HG02970 (cell line): ENCODE data around the gene MAP6D1.

Source experiments
- ATAC-seq: cut with Tn5 transposase; IDR thresholded peaks from one replicate; pipeline ENCODE4 v1.9.1; 2021; ENCODE audit warnings: mild to moderate bottlenecking, moderate library complexity, moderate number of reproducible peaks; ENCODE audit not compliant: unreplicated experiment, low FRiP score

The MAP6D1 gene

DNA sequence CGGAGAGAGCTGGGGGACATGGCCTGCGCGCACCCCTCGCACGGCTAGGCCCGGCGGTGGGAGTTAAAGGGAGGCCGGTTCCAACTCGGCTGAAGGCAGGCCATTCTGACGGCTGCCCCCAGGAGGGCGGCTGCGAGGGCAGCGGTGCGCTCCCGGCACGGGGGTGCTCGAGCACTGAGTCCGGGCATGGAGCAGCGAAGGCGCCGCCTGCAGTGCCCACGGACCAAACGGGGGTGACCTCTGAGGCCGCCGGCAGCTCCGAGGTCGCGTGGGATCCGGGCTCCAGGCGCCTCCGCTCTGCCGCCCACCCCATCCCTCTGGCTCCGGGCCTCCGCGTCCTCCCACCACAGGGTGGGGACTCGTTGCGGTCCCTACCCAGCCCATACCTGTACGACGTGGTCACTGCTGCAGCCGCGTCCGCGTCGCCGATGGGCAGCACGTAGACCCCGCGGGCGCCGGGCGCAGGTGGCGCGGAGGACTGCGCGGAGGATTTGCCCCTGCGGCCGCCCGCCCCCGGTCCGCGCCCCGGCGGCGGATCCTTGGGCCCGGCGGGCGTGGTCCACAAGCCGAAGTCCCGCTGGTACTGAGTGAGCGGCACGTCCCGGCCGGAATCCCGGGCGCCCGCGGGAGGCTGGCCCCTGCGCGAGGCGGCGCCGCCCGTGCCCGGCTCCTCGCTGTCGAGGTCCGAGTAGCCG, 469 bp downstream of the MAP6D1 start:
- ATAC-seq, result no peak

DNA sequence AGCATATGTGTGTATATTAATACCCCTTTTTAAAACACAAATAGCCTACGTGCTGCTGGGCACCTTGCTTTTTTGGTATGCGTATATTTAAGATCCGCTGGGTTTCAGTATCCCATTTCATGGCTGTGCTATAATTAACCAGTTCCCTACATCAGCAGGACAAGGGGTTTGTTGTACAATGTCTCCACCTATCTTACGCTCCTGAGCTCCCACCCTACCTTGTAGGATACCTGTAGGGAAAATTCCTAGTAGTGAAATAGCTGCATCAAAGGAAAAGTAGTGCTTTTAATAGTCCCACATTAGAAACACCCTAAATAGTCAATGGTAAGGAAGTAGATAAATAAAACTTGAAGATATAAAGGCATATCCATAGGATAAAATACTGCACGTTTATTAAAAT, 1.4 kb downstream of the MAP6D1 start:
- no peak for ATAC-seq

DNA sequence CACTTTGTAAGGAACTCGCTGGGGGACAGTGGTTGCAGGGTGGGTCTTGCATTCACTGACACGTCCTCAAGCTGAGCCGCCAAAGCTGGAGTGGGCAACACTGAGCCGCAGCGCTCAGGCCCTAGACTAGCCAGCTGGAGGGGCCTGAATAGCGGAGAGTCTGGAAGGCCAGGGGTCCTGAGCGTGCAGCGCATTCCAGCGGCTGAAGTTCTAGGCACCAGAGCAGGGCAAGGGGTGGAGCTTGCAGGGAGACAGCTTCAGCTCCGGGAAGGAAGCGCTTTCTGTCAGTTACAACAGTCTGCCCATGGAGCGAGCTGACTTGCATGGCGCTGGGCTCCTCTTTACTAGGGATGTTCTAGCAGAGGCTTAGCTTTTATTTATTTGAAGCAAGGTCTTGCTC, 2.7 kb downstream of the MAP6D1 start:
- ATAC-seq, result no peak

DNA sequence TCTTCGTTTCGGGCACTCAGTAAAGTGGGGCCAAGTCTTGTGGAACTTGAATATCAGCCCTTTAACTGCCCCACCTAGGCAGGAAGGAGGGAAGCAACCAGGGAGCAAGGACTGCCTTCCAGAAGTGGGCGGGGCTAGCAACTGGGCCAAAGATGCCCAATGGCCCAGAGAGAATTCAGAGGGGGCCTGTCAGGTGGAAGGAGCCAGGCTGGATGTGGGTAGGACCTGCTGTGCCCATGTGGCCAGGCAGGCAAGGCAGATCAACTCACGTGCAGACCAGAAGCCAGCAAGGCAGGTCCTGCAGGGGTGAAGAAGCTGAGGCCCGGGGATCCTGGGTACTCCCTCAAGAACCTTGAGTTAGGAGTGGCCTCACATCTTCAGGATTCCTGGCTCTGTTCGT, 5.5 kb downstream of the MAP6D1 start:
- ATAC-seq, result no peak

DNA sequence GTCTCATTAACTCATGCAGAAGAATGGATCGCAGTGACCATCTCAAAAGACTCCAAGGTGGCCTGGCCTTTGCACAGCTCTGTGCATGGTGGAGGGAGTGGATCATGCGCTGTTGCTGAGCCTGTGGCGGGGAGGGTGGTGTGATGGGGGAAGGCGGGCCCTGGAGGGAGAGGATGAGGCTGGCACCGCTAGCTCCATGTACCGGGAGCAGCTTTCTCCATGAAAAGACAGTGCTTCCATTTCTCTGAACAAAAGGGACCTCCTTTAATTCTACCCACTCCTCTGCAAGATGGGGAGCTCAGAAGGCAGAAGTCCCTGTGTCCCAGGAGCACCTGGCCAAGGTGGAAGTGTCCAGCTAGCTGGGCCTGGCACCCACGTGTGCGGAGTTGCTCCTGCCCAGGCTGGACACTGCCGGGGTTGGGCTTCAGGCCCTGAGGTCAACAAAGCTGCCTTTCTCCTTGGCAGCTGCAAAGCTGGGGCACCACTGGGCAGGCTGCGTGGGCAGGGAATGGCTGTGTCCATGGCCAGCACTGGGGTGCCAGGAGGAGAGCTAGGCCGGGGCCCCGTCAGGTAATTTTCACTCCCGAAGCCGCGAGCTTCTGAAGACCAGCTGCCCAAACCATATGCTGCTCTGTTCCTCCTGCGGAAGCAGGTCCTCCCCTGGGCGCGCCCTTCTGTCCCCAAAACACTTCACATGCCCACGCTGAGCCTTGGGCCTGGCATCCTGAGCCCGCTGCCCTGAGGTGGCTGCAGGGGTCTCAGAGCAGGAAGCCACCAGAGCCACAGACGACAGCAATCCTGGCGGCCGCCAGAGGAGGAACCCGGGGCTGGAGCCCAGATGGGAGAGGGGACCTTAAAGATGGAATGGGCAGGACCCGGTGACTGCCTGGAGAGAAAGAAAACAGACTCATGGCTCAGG, 6.4 kb downstream of the MAP6D1 start:
- ATAC-seq, result no peak

DNA sequence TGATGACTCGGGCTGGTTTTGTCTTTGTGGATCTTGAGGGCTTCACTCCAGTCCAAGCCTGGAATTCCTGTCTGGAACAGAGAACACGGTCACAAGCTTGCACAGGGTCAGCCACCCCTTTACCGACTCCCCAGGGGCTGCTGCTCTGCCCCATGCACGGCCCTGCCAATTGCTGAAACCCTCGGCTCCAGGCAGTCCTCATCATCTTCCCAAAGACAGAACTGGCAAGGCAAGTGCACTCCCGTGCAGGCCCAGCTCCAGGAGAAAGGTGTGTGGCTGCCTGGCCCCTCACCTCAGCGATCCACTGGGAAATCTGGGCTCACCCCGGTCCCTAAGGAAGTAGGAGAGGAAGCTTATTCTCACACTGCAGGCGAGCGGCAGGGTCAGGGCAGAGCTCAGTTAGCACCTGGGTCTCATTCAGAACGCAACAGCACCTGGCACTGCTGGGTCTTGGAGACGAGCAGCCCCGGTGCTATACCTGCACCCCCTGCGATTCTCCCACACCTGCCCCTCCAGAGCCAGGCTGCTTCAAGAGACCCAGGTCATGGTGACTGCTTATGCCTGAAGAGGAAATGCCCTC, 7.2 kb downstream of the MAP6D1 start:
- ATAC-seq, result no peak

DNA sequence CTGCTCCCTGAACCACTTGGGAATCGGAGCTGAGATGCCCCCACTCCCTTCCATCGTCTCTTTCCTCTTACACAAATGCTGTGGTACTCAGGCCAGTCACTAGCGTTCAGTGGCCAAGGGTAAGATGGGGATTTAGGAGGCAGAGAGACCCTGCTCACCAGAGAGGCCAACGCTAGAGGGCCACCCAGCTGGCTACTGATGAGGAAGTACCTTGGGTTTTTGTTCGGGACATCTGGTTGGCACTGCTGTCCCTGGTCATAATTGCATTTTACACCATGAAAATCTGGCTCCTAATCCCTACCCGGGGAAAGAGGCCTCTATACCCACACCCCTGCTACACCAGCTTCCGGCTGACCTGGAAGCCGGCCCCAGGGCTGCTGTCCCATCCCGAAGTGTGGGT, 7.7 kb downstream of the MAP6D1 start:
- ATAC-seq, result no peak

DNA sequence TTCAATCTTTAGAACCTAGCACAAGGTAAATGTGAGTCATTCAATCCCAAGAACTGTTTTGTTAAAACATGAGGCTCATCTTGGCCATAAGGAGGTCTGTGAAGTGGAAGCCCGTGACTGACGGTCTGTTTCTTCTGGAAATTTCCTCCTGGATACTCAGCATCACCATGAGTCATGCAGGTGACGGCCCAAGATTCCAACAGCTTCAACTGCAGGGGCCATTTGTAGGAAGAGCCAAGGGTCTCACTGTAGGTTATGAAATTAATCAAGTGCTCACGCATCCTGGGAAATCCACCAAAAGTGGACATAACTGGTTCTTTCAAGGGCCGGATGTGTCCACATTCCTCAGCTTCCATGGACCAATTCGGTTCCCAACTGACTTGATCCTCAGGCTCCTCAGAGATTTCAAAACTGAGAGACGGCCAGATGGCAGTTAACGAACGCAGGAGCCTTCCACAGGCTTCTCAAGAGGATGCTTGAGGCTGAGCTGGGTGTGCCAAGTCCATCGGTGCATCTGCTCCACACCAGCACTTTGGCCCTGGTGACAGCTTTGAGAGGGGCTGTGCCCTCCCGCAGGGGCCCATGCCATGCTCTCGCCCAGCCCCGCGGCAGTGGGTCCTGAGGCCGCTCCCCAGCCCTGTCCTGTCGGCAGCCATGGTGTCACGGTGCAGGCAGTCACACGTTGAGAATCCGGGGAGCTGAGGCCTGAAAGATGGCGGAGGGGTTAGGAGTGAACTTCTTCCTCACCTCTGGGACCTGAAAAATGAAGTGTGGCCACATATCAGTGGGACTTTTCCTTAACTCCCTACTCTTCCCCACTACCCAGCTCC, 8.5 kb downstream of the MAP6D1 start:
- ATAC-seq, result no peak

DNA sequence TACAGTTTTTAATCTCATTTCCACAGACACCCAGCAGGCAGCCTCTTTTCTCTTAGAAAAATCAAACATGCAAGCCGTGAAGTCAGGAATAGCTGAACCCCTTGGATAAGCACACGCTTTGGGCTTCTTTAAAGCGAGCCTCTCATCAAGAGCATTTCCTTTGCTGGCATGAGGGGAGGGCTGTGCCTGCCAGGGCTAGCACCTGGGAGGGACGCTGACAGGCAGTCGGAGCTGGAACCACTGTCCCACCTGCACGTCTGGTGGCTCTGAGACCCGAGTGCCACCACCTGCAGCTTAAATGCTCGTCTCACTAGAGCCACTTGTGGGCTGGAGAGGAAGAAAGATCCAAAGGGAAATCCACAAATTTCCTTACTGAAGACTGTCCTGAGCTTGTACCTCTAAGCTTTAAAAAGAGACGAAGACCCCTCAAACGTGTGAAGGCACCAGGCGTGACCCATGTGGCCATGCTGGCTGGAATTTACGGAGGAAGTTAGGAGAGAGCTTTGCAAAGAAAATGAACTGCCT, 9.4 kb downstream of the MAP6D1 start:
- no peak for ATAC-seq

DNA sequence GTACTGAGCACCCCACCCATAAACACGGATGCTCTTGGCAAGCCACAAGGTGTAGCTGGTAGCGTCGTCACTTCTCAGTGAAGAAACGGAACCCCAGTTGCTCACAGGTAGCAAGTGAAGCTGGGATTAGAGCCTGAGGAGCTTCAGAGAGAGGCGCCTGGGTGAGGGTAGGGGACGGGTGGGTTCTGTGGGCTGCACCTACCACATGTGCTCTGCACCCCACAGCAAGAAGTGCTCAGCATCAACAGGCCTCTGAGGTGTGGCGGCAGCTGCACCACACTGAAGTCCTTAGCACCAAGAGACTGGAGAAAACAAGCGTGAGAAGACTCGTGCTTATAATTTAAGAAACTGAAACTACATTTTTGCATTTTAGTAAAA, 9.8 kb downstream of the MAP6D1 start:
- no peak for ATAC-seq

DNA sequence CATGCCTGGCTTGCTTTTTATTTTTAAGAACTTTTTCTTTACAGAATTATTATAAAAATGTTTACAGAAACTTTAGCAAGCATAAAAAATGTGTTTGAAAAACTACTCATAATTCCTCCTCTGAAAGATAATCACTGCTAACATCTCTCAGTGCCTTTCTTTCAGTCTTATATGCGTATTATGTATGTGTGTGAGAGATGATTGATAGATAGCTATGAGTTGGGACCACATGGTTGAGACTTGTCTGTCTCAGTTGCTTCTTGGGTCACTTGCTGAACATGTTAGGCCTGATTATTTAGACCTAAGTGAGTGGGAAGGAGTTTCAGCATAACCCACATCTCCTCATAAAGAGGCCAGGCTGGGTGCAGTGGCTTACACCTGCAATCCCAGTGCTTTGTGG, 11.1 kb downstream of the MAP6D1 start:
- ATAC-seq, result no peak

DNA sequence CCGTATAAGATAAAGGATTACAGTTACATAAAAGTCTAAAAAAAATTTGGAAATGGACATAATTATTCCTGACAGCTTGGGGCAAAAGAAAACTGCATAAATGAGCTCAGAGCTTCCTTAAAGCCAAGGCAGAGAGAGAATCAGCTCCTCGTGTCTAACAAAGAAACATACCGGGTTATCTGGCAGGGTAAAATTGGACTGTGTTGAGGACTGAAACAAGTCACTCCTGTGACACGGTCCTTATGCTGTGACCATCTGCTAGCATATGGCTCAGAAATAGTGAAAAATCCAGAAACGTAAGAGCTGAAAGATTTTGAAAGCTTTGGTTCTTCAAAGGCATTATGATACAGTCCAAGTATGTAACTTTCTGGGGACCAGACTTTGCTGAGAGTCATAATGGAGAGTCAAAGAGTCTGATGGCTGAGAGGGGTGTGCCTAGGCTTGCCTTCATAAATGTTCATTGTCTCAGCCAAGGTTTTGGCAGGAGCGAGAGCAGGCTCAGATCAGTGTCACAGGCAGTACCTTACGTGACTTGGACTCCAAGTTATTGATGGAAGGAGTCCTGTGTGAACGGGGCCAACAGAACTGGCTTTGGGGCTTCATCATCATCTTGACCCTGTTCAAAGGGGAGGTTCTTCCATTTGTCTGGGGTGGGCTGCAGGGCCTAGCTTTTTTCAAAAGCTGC, 12.5 kb downstream of the MAP6D1 start:
- no peak for ATAC-seq

DNA sequence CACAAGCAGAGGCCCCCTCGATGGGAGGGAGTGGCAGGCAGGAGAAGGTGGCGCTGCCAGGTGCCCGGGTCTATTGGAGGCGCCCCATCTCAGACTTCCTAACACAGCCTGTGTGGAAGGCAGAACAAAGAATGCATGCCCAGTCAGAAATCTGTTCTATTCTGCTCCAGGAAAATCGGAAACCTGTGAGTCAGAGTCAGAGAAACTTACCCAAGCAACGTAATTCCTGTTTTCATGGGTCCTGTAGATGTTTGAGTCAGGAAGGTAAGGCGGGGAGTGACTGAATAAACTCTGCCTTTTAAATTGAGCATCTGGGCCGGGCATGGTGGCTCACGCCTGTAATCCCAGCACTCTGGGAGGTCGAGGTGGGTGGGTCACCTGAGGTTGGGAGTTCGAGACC, 13.7 kb downstream of the MAP6D1 start:
- no peak for ATAC-seq

DNA sequence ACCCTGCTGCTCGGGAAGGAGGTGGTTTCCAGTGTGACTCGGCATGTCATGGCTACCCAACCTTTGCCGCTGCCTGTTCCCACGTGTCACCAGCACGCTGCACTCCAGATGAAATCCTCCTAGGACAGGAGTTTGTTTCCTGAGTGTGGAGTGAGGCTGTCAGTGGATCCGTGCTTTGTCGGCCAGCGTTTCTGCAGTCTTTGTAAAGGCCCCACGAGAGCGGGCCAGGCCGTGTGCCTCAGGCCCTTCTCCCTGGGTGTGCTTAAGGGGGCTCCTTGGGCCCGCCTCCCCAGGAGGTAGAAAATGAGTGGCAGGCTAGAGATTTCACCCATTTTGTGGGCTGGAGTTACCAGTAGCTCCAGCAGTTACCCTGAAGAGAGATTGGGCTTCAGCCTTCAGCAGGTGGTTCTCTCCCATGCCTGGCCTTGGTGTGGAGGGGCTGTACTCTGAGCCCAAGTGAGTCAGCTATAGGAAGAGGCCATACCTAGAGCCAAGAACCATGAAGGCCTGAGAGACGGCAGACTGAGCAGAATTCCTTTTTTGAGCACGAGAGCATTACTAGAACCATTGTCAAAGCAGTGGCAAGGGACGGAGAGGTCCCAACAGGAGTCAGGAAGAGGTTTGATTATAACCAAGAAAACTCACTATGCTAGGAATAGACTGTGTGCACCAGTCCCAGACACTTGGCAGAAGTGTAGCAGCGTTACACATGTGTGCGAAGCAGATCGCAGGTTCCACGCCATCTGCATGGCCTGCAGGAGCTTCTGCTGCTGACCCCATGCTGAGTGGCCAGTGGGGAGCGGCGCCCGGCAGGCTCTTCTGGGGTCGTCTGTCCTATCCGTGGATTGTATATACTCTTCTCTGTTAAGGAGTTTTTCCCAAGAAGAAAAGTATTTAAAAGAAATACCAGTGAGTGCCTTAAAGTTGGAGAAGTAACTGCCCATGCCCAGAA, 14.5 kb downstream of the MAP6D1 start:
- ATAC-seq, result no peak

DNA sequence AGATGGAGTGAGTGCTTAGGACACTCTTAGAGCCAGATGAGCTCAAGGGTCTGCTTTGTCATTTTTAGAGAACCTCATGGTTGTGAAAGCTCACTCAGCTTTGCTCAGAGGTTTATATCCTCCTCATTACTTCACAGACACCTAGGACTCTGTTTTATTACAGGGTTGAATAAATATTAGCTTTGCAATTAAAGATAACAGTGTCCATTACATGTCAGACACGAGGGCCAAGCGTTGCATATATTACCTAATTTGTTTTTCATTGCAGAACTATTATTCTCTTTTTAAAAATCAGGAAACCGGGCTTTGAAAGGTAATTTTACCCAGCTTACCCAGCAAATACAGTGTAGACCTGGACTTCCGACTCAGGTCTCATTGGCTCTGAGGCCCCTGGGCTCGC, 16.1 kb downstream of the MAP6D1 start:
- no peak for ATAC-seq

DNA sequence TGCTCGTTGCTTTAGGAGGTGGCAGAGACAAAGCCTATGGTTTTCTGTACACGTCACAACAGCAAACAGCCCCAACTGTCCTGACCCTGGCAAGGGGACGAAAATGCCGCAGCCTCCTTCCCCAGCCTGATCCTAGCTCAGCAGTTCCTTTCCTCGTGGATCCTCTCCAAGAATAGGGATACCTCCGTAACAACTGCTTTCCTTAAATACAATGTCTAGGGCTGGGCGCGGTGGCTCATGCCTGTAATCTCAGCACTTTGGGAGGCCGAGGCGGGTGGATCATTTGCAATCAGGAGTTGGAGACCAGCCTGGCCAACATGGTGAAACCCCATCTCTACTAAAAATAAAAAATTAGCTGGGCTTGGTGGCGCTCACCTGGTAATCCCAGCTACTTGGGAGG, 17.0 kb downstream of the MAP6D1 start:
- no peak for ATAC-seq

DNA sequence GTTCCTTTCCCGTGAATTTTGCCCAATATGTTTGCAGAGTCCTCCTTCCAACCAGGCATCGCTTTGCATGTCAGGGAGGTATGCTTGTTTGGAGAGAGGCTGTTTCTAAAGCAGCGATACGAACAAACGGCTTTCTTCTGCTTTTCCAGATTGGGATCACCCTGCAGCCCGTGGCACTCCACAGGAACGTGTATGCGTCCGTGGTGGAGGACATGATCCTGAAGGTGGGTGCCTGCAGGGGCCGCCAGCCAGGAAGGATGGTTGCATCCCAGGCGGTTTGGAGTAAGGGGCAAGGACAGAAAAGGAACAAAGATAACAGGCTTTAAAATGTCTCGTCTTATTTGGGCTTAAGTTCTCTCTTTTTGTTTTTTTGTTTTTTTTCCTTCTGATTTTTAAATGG, 17.5 kb downstream of the MAP6D1 start:
- ATAC-seq, result no peak

DNA sequence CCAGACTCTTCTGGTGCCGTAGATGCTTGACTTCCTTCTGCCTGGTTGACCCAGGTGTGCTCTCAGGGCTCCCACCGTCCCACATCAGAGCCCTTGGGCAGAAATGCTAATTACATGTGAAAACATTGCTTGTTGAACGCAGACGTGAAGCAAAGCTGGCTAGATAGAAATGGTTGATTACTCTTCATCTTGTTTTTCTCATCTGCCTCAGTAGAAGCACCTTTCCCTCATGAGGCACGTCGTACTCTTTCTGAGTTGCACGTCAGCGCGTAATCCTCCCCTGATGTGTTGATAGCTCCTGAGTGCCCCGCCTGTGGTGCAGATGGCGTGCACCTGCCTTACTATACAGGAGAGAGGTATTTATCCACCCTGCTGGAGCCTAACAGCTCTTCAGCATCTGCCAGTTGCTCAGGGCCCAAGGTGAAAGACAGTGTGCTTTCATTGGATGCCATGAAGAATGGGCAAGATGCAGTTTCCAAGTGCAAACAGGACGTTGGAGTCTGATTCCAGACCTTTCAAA, 18.1 kb downstream of the MAP6D1 start:
- ATAC-seq, result no peak

DNA sequence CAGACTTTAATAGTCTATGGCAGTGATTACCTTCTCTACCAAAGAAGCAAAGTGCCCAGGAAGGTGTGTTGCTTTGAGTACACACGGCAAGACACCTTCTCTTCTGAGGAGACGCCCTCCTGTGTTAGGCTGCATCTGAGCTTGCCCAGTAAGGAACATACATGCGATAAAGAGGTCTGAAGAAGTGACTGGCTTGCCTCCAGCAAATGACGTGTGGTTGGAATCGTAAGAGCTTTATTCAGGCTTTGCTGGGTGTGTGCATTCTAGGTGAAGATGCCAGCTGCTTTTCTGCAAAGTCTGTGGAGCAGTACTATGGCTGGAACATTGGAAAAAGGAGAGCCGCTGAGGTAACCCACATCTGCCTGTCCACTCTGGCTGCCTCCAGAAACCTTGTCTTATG, 22.4 kb downstream of the MAP6D1 start:
- no peak for ATAC-seq
